ENCODE measurements around the gene BACH2.

DNA sequence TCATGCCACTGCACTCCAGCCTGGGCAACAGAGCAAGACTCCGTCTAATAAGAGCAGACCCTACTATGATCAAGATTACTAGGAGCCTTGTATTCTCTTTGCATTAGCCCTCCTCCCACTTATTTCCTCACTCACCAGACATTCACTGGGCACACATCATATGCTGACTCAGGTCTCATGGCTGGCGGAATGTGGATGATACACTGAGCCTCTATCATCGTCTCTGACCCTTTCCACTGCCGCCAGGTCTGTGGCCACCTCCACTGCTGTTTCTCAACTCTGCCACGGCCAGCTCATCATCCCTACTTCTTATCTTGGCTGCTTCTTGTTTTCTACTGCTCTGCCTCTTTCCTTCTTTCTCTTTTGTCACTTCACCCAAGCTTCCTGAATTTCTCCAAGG, 161.0 kb downstream of the BACH2 start:
- TF ChIP-seq, protein P1, sequence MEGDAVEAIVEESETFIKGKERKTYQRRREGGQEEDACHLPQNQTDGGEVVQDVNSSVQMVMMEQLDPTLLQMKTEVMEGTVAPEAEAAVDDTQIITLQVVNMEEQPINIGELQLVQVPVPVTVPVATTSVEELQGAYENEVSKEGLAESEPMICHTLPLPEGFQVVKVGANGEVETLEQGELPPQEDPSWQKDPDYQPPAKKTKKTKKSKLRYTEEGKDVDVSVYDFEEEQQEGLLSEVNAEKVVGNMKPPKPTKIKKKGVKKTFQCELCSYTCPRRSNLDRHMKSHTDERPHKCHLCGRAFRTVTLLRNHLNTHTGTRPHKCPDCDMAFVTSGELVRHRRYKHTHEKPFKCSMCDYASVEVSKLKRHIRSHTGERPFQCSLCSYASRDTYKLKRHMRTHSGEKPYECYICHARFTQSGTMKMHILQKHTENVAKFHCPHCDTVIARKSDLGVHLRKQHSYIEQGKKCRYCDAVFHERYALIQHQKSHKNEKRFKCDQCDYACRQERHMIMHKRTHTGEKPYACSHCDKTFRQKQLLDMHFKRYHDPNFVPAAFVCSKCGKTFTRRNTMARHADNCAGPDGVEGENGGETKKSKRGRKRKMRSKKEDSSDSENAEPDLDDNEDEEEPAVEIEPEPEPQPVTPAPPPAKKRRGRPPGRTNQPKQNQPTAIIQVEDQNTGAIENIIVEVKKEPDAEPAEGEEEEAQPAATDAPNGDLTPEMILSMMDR (IDR thresholded peaks at IDR 0.05): no peak
- TF ChIP-seq POLR2A (IDR thresholded peaks at IDR 0.05): no peak
